8988T (cell line): ENCODE results near the gene RAPGEF2.
A peak's percentile ranks its signal among the peaks of the same experiment; 100 is the strongest.
"Not testable (repeated sequence)": the region's sequence is repeated elsewhere in the genome, so short reads cannot be mapped to it uniquely, and the experiment has no call there.

Experiments
- DNase-seq: peaks from one replicate; pipeline ENCODE4 v3.0.0; 2011

Gene RAPGEF2

DNA sequence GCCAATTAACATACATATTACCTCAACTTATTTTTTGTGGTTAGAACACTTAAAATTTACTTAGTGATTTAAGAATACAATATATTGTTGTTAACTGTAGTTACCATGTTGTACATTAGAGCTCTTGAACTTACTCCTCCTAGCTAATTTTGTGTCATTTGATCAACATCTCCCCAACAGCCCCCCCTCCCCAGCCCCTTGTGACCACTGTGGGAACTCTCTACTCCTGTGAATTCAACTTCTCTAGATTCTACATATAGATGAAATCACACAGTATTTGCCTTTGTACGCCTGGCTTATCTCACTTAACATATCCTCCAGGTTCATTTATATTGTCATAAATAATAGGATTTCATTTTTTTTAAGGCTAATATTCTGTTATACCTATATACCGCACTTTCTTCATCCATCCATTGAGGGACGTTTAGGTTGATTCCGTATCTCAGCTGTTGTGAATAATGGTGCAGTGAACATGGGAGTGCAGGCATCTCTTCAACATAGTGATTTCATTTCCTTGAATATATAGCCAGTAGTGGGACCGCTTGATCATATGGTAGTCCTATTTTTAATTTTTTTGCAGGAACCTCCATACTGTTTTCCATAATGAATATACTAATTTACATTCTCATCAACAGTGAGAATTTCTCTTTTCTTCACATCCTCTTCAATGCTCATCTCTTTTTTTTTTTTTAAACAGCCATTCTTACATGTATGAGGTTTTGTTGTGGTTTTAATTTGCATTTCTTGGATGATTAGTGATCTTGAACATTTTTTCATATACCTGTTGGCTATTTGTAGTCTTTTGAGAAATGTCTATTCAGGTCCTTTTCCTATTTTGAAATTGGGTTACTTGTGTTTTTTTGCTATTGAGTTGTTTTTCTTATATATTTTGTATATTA is 66.8 kb downstream of the RAPGEF2 start:
- no peak for DNase-seq

DNA sequence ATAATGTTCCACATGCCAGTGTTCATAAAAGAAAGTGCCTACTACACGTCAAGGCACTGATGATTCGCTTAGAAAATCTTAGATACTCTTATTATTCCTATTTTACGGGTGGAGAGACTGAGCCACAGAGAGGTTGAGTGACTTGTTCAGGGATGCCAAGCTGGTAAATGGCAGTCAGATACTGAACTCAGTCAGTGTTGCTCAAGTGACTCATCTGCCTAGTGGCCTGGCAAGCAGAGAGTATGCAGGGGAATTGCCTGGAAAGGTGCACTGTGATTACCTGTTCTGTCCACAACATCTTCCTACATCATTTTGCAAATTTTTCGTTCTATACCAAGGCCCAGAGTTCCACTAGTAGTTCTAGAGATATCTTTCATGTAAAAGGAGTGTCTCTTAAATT is 68.4 kb downstream of the RAPGEF2 start:
- no peak for DNase-seq

DNA sequence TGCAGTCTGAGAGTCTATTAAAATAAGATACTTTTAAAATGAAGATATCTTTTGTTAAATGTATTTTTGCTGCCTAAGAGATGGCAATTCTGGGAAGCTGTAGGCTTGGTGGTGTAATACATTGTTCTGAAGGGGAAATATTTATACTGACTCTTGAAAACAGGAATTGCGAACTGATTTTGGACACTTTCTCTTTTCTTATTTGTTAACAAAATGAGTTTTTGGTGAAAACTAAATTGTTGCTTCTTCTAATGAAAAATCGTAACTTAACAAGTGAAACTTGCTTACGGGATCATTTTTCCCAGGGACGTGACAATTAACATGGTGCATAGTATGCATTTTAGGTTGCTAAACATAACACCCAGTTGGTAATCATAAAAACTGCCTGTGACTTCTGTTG is 71.0 kb downstream of the RAPGEF2 start:
- DNase-seq = no peak

DNA sequence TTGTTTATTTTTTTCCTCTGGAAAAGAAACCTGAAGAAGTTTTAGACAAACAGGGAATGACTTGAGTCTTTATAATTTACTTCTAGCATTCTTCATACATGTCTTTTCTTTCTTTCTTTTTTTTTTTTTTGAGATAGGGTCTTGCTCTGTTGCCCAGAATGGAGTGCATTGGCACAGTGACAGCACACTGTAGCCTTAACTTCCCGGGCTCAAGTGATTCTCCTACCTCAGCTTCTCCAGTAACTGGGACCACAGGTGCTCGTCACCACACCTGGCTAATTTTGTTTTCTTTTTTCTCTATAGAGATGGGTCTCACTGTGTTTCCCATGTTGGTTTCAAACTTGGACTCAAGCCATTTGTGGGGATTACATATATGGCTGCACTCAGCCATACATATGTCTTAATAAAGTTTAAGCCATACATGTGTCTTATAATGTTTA is 71.8 kb downstream of the RAPGEF2 start:
- no peak for DNase-seq

DNA sequence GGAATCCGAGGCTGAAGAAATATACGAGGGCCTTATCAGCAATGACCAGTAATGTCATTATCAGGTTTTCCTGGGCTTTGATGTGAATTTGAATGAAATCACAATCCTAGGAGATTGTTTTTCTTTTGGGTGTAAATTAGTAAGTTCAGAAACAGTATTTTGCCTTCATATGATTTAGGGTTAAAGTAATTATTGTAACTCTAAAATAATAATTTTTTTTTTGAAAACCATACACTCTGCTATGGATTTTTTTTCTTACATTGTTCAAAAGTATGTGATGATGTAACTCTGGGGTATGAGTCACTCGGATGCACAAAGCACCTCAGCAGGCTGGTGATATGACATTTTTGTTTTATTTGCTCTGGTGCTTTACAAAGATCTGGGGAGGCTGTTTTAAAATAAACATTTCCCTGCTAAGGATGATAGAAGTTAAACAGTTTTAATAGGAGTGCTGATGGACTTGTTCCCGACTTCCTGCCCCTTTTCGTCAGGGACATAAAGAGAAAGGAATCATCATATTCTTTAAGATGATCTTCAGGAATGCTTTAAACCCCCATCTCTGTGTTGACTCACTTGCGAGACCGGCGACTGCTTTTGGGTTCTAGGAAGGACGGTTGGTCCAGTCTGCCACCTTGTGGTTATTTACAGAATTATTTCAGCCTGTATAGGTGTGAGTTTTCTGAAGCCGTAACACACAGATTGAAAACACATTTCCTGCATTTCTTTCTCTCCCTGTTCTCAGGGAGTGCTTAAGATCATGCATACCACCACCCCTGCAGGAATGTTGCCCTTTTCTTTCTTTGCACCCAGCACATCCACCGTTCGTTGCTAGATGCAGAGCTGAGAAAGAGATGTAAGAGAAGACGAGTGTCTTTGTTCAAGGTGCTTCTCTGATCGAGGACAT is 72.5 kb downstream of the RAPGEF2 start:
- DNase-seq = no peak

DNA sequence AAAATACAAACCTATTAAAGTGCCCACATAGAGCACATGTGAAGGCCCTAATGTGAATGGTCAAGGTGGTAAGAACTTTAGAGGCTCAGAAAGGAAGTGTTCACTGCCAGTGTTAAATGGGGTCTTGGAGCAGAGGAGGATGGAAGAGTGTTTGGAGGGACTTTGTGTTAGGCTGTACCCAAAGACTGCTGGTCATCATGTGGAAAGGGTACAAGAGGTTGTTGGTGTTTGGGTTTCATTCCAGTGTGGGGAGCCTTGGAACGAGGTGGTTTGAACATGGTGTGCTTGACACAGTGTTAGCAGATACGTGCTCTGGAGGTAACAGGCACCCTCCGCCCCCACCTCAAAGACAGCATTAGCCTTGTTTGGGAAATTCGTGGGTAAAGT is 73.1 kb downstream of the RAPGEF2 start:
- no peak for DNase-seq

DNA sequence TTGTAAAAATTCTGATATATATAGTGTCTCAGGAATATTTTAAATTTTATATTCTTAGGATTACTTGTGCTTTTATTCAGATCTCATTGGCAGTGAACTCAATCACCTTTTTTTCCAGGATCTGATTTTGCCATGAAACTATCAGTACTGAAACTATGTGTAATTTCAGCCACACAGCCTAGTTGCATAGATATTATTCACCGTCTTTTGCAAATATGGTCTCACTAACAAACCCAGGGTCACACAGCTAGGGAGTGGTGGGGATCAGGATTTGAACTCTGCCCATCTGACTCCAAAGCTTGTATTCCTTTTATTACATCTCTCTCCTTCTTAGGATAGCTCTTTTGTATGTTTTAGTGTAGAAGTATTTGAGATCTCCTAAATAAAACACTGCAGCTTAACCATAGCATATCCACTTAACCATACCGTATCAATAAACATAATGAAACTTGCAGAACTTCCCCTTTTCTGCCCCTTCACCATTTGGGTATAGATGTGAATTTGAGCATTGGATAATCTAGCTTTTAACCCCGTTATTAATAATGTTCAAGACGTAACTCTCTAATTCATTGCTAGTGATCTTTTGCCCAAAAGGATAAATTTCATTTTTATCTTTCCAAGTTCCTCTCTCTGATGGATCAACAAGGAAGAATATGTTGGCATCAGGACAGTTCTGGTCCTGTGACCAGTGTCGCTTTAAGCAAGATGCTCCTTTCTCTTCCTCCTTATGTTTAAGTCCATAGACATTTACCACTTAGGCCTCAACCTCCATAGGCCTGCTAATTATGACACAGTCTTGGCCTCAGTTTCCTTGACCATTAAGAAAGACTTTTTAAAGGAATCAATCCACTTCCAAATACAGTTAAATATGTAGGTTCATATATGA is 74.6 kb downstream of the RAPGEF2 start:
- DNase-seq = no peak

DNA sequence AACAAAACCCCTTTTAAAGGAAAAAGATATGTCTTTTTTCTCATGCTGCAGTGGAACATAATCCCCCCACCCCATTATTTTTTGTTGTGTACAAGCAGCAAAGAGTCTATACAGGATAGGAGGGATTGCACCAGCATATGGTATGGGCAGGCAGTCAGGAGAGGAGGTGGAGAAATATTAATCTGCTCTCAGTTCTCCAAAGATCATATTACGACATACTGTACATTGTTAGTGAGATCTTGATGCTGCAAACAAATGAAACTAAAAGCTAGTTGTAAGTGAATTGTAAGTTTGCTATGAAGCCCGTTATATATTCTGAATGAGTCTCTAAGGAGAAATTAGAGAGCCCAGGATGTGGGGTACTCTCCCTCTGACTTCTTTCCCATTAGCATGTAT is 75.3 kb downstream of the RAPGEF2 start:
- DNase-seq = no peak

DNA sequence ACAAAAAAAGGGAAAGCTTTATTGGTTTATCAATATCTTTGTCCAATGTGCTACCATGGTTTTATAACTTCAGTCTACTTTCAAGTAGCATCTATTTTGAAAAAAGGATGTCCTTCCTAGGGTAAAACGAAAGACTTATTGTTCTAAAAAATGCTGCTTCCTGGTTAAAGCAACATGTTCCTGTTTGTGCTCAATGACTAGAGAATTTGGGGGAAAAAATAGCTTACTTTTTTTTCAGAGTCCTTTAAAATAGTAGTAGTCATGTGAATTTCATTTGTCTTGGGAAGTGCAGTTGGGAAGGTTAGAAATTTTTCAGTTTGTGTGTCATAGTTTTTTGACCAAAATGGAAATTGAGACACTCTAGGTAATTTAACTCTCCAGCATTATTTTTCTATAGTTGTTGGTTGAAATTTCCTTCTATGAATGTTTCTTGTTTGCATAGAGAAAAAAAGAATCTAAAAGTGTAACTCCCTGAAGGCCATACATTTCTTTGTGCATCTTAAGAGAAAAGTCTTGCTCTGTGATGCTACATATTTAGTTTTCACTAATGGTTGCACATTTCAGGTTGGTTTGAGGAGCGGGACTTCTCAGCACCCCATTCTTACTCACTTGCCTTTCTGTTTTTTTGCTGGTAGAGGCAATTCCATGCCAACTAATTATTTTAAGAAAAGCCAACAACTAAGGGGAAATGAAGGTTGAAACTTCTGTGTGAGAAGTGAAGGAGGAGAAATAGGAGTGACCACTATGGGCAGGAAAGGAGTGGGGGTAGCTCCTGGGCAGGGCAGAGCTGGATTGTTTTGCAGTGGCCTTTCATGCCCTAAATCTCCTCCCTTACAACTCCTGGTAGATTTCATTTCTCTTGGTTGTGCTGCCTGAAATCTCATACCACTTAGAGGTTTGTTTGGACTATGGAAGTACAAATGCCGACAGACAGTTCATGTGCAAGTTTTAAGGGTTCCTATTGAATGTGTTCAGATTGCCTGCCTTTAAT is 76.4 kb downstream of the RAPGEF2 start:
- DNase-seq = no peak

DNA sequence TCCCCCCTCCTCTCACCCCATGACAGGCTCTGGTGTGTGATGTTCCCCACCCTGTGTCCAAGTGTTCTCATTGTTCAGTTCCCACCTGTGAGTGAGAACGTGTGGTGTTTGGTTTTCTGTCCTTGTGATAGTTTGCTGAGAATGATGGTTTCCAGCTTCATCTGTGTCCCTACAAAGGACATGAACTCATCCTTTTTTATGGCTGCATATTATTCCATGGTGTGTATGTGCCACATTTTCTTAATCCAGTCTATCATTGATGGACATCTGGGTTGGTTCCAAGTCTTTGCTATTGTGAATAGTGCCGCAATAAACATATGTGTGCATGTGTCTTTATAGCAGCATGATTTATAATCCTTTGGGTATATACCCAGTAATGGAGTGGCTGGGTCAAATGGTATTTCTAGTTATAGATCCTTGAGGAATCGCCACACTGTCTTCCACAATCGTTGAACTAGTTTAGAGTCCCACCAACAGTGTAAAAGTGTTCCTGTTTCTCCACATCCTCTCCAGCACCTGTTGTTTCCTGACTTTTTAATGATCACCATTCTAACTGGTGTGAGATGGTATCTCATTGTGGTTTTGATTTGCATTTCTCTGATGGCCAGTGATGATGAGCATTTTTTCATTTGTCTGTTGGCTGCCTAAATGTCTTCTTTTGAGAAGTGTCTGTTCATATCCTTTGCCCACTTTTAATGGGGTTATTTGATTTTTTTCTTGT is 81.2 kb downstream of the RAPGEF2 start:
- not testable (repeated sequence) for DNase-seq

DNA sequence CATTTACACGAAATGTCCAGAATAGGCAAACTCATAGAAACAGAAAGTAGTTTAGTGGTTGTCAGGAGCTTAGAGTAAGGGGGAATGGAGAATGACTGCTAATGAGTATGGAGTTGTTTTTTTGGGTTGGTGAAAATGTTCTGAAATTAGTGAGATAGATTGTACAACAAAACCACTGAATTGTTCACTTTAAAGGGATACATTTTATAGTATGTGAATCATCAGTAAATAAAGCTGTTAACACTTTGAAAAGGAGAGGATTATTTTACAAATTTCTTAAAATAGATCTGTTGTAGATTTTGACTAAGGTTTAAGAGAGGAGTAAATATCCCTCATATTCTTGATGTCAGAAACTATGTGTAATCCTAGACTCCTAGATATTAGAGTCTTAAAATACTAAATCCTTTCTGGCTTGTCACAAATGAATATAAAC is 82.7 kb downstream of the RAPGEF2 start:
- DNase-seq = no peak

DNA sequence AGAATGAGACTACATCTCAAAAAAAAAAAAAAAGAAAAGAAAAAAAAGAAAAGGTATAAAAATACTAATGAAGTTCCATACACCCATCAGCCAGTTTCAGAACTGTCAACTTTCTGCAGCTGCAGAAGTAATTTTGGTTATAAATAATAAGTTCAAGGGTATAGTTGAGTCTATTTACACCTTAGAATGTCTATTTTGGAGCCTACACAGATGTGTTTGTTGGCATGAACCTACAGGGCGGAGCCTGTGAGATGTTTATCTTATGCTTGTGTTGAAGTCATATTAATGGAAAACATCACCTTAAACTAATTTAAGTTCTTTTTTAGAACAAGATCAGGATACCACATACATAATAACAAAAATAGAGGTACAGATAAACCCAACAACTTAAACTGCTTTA is 85.8 kb downstream of the RAPGEF2 start:
- DNase-seq = no peak

DNA sequence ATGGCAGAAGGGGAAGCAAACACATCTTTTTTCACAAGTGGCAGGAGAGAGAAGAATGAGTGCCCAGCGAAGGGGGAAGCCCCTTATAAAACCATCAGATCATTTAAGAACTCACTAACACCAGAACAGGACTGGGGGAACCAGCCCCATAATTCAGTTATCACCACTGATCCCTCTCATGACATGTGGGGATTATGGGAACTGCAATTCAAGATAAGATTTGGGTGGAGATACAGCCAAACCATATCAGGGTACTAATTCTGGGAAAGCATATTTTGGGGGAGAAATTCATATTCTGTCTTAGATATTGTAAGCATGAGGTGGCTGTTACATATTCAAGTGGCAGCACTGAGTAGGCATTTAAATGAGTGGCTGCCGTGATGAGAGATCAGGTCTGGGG is 87.8 kb downstream of the RAPGEF2 start:
- no peak for DNase-seq

DNA sequence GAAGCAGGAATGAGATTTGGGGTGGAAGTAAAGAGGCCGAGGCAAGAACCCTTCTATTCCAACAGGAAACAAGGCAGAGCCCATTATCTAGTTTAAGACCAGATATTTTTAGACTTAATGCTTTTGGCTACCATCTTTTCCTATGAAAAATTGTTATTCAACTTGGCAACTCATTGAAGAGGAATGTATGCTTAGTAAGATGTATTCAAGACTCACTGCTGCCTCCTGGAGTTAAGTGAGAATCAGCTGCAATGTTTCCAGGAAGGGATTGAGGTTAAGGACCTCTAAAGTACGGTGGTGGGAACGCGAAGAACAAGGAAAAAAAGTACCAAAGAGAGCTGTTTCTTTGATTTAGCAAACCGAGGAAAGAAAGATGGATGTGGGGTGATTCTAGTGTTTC is 89.1 kb downstream of the RAPGEF2 start:
- peak; percentile 11 for DNase-seq

DNA sequence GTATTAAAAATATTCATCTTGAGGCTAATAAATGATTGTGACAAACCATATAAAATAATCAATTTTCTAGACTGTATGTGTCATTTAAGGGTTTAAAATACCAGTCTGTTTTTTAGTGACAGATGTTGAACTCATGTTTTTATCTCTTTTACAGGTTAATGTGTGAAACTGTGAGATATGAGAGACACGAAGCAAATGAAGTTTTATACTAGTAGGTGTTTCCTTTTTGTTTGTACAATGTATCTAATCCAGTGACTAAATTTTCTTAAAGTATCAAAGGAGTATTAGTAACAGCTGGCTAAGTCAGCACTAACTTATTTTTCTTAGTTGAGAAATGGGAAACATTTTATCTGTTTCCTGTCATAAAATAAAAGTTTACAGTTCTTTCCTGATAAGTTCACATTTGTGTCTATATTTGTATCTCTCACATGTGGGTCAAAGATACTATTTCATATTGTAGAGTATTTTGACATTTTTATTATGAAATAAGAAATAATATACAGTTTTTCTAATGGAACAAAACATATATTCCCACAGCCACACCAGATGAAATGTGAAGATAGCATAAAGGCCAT is 90.3 kb downstream of the RAPGEF2 start:
- DNase-seq = no peak

DNA sequence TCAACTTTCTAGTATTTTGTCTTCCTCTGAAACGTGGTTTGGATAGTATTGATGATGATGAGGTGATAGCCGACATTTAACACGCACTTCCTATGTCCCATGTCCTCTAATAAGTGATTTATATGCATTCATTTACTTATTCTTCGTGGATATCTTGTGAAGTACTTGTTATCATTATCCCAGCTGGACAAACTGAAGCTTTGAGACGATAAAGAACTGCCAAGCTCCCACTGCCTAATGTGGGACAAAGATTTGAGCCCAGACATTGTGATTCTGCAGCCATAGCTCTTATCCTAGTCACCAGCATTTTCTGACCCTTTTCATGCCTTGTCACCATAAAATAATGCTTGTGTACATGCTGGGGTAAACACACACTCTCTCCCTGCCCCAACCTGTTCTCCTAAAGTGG is 92.5 kb downstream of the RAPGEF2 start:
- DNase-seq = no peak

DNA sequence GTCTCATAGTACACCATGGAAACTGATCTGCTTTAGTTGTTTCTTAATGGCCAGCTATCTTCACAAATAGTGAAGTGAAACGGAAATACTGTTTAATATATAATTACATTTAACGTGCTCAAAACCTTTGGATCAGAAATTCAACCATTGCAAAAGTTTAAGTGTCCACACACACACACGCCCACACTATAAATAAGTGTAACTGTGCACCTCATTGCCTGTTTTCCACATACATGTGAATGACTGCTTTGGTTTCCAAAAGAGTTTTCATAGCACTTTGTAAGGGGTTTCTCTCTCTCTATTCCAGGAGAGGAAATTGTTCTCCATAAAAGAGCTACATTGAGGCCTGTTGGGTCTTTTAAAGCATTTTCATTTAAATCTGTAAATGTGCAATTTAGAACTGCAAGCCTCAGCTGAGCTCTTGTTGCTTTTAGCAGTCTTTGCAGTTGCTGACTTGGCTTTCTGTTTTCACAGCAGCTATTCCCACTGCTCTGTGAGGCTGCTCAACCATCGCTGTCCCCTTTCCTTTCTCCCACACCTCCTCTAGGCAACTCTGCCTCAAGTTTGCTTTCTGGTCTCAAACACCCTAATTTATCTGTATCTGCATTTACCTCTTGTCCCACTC is 94.5 kb downstream of the RAPGEF2 start:
- no peak for DNase-seq

DNA sequence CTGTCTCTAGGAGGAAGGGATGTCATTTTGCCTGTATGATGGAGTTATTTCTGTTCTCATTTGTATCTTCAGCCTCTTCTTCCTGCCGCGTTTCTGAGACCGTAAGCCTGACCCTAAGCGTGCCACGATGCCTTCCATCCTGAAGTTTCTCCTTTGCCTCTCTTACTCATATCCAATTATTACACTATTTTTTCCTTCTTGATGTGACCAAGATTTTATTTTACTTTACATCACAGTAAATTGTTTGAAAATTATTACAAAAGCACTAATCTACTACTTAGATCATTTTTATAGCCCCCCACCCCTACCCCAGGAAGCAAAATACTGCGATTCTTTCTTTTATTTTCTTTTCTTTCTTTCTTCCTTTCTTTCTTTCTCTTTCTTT is 95.0 kb downstream of the RAPGEF2 start:
- DNase-seq = no peak

DNA sequence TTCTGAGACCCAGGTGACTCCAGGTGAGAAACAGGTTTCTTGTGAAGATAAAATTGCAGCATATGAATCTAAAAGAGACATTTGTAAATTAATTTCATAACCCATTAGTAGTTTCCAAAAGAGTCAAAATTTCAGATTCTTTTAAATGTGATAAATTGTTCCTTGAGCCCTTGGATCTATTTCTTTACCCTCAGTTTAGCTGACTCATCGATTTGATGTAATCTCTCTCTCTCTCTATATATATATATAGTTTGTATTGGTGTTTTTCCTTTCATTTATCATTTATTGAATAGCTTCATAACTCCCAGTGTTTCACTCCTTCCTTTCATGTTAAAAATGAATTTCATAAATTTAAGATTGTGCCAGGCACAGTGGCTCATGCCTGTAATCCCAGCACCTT is 96.9 kb downstream of the RAPGEF2 start:
- DNase-seq = no peak

DNA sequence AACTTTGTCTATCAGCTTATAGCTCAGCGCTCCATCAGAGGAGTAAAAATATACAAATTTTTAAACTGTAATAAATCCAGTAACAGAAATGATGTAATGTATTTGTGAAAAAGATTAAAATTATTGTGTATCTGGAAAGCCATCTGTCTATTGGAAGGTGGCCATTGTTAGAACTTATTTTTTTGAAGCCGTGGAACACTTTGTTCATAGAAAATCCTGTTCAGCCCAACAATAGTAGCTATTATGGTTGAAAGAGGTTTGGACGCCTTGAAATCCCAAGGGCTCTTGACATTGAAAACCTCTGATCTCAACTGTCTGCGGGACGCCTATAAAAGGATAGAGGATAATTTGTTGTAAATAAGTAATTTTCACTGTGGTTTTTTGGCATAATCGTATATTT is 98.3 kb downstream of the RAPGEF2 start:
- DNase-seq = no peak
